ENCODE data around the gene PGA5.
"Not testable (repeated sequence)": the region's sequence is repeated elsewhere in the genome, so short reads cannot be mapped to it uniquely, and the experiment has no call there.

Gene PGA5

GRCh38 chr11:61229458-61229857 is 11.5 kb upstream of the PGA5 start:
- not testable (repeated sequence) for FAIRE-seq

- FAIRE-seq, result not testable (repeated sequence)
These were observed 9.9 kb upstream of the PGA5 start for GRCh38 chr11:61231033-61231432.

- FAIRE-seq, result not testable (repeated sequence)
These were observed 9.4 kb upstream of the PGA5 start for GRCh38 chr11:61231585-61231984.

- FAIRE-seq, result not testable (repeated sequence)
These were observed 8.3 kb upstream of the PGA5 start for GRCh38 chr11:61232548-61233145.

DNA sequence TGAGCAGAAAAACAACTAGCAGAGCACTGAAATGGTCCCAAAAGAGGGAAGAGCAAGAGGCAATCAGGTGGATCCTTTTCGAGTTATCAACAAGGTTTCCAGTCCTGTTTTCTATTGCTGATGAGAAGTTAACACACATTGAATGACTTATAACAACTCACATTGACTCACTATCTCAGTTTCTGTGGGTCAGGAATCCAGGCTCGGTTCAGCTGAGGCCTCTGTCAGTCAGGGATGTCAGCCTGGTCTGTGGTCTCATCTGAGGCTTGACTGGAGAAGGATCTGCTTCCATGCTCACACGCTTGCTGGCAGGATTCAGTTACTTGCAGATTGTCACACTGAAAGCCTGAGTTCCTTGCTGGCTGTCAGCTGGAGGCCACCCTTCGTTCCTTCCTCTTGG is 3.8 kb upstream of the PGA5 start:
- not testable (repeated sequence) for FAIRE-seq

DNA sequence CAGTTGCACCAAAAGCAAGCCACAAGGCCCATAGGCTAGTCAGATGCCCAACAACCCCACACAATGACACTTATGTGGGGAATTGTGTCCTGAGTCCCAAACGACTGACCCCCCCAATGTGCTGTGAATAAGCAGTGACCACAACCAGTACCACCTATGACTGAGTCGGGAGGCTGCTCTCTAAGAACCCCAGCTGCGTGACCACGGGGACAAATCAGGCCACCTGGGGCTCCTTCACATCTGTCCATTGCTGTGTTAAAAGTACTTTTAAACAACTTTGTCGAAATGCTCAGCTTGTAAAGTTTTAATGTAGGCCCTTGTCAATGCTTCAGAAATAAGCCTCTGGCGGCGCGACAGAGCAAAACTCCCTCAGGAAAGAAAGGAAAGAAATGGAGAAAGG is 687 bp upstream of the PGA5 start:
- not testable (repeated sequence) for FAIRE-seq

DNA sequence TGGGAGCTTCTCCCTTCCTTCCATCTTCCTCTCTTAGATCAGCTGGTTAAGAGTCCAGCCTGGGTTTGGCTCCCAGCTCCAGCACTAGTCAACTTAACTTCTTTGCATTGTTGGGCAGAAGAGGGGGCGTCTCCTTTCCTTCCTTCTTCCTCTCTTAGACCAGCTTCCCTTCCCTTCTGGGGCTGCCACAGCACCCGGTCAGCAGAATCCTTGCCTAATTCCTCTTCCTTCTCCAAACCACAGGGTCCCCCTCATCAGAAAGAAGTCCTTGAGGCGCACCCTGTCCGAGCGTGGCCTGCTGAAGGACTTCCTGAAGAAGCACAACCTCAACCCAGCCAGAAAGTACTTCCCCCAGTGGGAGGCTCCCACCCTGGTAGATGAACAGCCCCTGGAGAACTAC is 551 bp downstream of the PGA5 start:
- FAIRE-seq, result not testable (repeated sequence)

GRCh38 chr11:61245284-61245964 is 4.4 kb downstream of the PGA5 start:
- not testable (repeated sequence) for FAIRE-seq

GRCh38 chr11:61248071-61248470 is 7.1 kb downstream of the PGA5 start:
- FAIRE-seq, result not testable (repeated sequence)

DNA sequence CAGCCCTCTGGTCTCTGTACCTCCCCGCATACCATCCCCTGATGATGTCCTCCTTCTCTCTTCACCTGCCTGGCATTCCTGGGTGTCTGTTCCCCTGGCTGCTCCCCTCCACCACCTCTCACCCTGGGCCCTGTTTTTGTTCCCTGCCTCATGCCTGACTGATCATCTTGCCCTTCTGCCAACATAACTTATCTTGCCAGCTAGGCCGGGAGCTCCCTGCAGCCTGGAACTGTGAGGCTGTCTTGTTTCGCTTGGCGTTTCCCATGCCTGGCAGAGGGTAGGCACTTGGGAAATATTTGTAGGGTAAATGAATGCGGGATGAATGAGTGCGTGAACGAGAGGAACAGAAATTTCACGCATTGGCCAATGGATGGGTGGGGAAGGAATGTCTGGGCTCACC is 8.2 kb downstream of the PGA5 start:
- not testable (repeated sequence) for FAIRE-seq

- FAIRE-seq, result not testable (repeated sequence)
These were observed 10.1 kb downstream of the PGA5 start for GRCh38 chr11:61250796-61251765.

DNA sequence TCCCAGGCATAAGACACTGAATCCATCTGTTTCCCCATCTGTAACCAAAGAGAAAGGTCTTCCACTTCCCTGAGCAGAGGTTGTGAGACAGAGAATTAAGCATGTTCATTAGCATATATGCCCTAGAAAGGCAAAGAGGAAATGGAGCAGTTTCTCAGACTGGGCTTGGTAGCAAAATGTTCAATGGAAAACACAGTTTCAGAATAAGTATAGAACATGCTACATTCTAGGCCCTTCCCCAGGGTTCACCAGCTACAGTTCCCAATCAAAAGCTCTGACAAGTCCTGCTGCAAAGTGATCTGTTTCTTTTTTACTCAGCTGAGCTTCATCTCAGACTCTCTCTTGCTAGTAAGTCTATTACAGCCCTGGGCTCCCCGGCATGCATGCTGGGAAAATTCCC is 11.4 kb downstream of the PGA5 start:
- not testable (repeated sequence) for FAIRE-seq

GRCh38 chr11:61254403-61255025 is 13.5 kb downstream of the PGA5 start:
- FAIRE-seq, result no peak

GRCh38 chr11:61256710-61257482 is 15.9 kb downstream of the PGA5 start:
- FAIRE-seq, result no peak

- FAIRE-seq, result no peak
These were observed 17.6 kb downstream of the PGA5 start for GRCh38 chr11:61258546-61258945.

GRCh38 chr11:61259363-61259762 is 18.4 kb downstream of the PGA5 start:
- no peak for FAIRE-seq

GRCh38 chr11:61264371-61264770 is 23.4 kb downstream of the PGA5 start:
- no peak for FAIRE-seq

DNA sequence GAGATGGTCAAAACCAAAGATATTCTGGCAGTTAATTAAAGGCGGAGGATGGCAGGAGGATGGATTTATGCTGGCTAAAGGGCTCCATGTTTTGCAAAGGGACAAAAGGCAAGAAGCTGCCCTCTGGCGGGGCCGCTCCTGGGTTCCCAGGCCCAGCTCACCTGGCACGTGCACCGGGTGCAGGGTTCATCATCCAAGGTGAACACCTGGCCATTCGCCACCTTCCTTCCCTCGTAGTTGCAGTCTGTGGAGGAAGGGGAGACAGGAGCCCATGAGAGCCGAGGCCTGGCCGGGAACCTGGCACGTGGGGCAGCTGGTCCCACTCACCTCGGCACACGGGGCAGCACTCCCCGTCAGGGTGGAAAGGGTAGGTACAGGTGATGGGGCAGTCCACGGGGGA is 23.8 kb downstream of the PGA5 start:
- FAIRE-seq, result no peak

- FAIRE-seq, result no peak
These were observed 24.4 kb downstream of the PGA5 start for GRCh38 chr11:61265357-61265756.

DNA sequence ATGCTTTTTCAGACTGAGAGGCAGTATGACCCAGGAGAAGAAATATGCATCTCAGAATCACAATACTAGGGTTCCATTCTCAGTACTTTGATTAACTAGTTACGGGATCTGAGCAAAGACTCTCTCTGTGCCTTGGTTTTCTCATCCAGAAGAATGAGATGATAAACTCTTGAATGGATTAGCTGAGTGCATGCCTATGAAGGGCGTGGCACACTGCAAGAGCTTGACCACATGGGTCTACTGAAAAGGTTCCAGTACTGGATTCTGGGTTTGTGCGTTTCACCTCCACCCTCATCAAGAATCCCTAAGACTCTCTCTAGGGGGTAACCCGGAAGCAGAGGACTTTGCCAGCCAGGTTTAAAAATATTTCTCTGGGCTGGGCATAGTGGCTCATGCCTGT is 25.6 kb downstream of the PGA5 start:
- FAIRE-seq, result no peak

- FAIRE-seq, result no peak
These were observed 26.5 kb downstream of the PGA5 start for GRCh38 chr11:61267437-61267841.

- no peak for FAIRE-seq
These were observed 27.7 kb downstream of the PGA5 start for GRCh38 chr11:61268588-61269250.

Measured in islet of Langerhans (tissue), 1 donor.